Activated T-cell treated with anti-CD3 and anti-CD28 coated beads for 1 hour (primary cell): ENCODE measurements around the gene LGI1.
"Not testable (repeated sequence)": the region's sequence is repeated elsewhere in the genome, so short reads cannot be mapped to it uniquely, and the experiment has no call there.

Source experiments
- DNase-seq: peaks from one replicate; pipeline ENCODE4 v3.0.0-alpha.2; 2020; ENCODE audit warnings: low read depth

LGI1 gene

GRCh38 chr10:93807371-93807770, 49.6 kb downstream of the LGI1 start:
- DNase-seq = no peak

DNA sequence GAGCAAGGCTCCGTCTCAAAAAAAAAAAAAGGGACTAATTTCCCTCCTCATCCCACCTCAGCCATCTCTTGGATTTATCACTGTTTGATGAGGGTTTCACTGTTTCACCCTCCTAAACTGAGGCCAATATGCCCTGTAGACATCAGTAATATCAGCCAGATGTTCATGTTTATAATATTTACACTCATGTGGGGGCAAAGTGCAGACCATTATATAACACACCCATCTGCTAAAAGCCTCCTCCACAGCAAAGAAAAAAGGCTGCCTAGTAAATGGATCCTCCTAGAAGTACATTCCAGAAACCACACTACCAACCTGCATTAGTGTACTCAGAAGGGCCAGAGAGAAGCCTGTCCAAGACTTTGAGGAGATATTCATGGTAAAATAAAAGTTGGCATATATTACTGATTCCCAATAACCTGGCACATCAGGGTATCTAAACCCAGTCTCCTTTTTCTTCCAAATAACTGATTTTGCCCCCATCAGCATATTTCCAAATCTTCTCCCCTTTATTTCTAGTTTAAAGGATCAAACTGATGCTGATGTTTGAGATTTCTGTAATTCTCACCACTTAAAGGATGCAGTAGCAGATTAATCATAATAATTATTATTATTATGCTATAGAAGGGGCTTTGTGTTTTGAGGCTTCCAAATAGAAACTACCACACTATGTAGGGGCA, 55.1 kb downstream of the LGI1 start:
- no peak for DNase-seq

DNA sequence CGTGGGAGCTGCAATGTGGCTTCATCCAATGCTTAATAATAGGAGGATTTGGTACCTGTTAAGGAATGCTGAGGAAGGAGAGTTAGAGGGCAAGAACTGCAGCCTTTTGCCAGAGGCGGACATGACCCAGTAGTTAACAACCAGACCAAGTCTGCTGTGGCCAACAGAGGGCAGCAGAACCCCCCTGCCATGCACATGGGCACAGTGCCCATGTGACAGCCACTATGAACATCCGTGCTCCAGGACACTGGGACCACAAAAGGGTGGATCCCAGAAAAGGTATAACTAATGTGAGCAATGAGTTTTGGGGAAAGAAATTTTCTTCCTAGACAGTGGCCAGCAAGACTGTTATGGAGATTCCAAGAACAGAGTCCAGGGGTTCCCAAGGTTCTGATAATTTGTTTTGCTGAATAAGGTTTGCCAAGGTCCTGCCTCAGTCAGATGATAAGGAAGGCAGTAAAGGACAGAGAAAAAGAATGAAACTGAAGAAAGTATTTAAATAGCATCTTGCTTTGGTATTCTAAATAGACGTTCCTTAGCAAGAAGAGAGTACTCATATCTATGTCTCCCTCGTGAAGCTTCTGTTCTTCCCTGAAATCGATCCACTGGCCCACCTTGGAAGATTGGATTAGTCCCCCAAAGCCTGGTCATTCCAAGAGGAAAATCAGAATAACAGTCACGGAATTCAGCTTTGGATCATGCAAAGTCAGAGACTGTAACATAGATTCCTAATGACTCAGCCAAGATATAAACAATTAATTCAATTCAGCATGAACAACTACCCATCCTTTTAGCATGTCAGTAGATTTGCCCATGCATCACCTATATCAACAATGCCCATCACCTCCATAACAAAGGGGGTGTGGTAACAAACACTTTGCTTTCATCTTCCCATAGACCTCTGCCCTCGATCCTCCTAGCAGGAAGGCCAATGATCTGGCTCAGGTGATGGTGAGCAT, 56.0 kb downstream of the LGI1 start:
- DNase-seq = peak; percentile 6

- no peak for DNase-seq
Measured at GRCh38 chr10:93815304-93816096, 57.8 kb downstream of the LGI1 start.

DNA sequence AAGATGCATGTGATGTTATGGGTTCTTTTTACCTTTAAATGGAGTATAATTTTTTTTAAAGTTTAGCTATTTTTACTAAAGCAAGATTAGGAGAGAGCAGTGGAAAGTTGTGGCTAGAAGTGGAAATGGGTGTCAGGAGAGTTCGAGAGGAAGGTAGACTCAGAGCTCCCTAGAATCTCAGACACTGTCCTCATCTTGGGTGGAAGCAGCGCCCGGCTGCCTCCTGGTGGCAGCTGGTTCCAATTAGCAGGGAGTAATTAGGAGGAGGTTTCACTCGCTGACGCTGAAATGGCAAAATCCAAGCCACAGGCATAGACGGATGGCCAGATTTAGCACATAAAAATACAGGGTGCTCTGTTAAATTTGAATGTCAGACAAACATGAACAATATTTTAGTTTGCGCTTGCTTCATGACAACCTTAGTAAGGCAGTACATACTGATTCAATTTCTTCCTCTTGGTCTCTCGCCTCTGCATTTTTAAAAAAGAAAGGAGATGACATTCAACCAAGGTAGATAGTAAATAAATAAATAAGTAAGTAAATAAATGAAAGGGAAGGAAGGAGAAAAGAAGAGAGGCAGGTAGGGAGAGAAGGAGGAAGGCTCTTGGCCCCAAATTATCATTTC, 58.5 kb downstream of the LGI1 start:
- DNase-seq = peak; percentile 17

DNA sequence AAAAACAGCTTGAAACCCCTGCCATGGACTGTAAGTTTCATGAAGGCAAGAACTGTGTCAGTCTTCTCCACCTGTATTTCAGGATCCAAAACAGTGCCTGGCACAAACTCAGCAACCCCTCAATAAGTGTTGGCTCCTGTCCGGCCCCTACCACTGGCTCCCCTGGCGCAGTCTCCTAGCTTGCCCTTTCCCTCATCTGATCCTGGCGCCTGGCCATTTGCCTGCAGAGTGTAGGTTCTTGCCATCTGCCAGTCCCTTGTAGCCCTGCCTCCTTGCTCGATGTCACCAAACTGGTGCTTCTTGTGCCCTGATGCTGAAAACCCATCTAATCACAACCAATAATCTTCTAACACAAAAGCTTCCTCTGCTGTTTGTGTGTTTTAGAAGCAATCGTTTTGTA, 60.4 kb downstream of the LGI1 start:
- DNase-seq = no peak

GRCh38 chr10:93819520-93819919, 61.8 kb downstream of the LGI1 start:
- DNase-seq = no peak

GRCh38 chr10:93820434-93820833, 62.7 kb downstream of the LGI1 start:
- DNase-seq = no peak

DNA sequence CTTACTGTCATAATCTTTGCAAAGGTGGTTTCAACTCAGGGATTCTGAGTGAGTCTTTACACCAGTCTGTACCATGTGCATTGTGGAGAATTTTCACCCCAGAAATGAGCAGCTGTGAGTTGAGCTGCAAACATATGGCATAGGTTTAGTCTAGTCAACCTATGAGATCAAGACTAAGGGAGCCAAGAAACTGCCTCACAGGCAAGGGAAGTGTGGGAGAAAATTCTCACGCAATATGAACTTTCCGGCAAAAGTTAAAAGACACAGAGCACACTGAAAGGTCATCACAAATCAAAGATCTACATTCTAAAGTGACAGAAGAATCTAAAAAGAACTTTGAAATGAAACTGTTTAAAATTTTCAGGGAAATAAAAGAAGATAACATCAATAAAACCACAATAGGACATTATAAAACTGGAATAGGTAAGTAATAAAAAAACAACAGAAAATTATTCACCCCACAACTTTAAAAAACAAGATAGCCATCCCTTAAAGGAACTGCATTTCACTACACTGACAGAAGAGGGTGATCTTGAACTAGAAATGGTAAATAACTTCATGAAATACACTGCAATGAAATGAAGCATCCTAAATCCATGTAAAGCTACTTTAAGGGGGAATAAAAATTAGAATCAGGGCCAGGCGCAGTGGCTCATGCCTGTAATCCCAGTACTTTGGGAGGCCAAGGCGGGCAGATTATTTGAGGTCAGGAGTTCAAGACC, 63.5 kb downstream of the LGI1 start:
- no peak for DNase-seq

DNA sequence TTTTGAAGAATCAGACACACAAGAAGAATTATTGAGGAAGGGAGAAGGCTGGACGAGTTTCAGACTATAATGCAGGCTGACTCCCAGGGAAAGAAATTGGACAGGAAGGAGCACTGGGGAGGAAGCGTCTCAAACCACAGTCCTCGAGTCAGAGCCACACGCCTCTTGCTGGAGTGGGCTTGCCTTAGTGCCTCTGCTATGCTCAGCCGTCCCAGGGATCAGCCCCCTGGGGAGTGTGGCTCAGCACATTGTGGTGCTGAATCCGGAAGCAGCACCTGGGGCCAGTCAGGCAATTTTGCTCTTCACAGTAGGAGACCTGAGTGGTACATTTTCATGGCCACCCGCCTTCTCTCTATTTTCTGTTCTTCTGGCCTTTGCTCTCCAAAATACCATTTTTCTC, 68.6 kb downstream of the LGI1 start:
- DNase-seq = no peak

DNA sequence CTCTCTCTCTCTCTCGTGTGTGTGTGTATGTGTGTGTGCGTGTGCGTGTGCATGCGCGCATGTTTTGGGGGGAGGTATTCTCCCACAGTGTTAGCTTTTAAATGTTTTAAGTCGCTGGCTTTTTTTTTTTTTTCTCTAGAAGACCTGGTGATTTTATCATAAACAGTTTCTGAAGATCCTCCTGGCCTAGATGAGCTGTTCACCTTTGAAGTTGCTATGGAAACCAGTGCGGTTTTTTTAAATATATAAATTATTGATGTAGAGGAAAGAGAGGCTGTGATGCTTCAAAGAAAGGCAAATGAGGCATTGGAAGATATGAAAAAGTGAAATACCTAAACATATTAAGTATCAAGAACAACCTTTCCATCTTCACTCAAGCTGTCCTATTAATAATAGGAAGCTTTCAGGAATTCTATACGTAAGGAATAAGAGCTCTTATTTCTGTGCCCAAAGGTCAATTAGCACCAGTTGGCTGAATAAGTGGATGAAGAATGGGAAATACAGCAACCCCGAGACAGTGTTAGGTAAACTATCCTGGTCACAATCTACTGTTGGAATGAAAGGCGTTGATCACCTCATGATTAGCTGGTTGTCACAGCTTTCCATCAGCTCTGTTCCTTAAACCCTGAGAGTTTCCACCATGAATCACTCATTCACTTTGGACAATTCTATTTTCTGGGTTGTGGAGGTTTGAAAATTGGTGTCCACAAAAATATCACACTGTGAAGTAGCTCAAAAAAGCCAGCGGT, 69.5 kb downstream of the LGI1 start:
- DNase-seq = no peak

- DNase-seq = not testable (repeated sequence)
Measured at GRCh38 chr10:93831065-93831464, 73.3 kb downstream of the LGI1 start.

- DNase-seq = no peak
Measured at GRCh38 chr10:93835770-93836169, 78.0 kb downstream of the LGI1 start.

DNA sequence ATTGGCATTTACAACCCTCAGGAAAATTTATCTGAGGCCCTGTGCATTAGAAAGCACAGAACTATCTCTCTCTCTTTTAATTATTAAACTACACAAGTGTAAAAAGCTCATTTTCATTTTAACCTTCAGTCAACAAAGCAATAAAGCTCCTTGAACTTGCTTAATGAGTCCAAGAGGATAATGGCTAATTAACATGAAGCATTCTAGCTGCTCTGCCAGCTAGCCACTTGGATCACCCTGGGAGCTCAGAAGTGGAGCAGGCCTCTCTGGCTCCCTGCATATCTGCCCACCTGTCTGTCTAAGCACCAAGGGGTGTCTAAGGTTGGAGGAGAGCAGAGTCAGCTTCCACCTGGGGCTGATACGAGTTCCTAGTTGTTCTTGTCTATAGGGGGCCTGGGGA, 80.1 kb downstream of the LGI1 start:
- no peak for DNase-seq

DNA sequence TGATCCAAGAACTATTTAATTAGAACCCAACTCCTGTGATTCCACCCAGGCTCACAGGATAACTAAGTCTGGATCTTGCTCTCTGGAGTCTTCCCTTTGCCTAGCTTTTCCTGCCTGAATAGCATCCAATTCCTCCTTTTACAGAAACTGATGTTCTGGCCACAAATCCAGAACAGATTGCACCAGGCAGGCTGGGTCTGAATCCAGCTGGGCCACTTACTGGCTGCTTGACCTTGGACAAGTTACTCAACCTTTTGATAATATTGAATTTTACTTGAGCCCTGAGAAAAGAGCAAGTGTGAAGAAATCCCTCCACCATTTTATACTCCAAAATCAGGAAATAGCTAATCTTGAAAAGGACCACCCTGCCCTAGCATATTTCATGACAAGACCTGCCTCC, 80.5 kb downstream of the LGI1 start:
- DNase-seq = no peak

GRCh38 chr10:93841961-93842360, 84.2 kb downstream of the LGI1 start:
- no peak for DNase-seq

DNA sequence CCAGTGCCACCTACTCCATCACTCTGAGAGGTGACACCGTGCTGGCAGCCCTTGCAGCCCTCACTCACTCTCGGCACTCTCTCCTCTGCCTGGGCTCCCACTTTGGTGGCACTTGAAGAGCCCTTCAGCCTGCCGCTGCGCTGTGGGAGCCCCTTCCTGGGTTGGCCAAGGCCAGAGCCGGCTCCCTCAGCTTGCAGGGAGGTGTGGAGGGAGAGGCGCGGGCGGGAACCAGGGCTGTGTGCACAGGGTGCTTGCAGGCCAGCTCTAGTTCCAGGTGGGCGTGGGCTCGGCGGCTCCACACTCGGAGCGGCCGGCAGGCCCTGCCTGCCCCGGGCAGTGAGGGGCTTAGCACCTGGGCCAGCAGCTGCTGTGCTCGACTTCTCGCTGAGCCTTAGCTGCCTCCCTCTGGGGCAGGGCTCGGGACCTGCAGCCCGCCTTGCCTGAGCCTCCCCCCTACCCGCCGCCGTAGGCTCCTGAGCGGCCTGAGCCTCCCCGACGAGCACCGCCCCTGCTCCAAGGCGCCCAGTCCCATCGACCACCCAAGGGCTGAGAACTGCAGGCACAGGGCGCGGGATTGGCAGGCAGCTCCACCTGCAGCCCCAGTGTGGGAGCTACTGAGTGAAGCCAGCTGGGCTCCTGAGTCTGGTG, 87.4 kb downstream of the LGI1 start:
- no peak for DNase-seq
